ENCODE data around the gene RPS14.

Gene RPS14

GRCh38 chr5:150412319-150413175 is 37.0 kb downstream of the RPS14 start, which contains the start of gene CD74:
TSS of gene CD74 (minus strand) at chr5:150412910. CDS start at chr5:150412749, 161 bp downstream.
- FAIRE-seq = no peak

DNA sequence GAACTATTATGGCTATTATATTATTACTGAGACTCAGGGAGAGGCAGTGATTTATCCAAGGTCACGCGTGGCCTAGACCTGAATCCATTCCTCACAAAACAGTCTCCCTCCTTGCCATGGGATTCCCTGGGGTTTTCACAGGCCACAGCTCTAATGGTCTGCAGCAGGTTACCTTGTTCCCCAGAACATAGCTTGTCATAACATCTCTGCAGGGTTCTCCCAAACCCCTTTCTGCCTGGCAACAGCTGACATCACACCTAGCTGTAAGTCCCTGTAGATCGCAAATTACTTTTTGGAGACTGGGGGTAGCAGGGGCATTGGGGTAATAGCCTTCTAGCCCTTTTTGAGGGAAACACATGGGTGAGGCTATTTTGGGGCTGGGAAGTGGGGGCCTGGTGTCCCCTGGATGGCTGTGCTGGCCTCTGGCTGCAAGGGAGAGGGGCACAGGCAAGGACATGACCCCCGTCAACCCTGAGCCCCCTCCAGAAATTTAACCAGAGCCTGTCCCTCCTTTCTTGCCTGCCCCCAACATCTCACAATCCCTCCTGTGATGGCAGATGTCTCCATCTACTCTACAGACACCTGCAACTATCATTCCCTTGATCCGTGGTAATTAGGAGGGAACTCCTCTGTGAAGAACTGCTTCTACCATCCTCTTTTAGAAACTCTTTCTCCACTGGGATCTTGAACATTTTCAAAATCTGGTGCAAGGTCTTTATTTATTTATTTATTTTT is 38.1 kb downstream of the RPS14 start:
- no peak for FAIRE-seq

- peak; percentile 65 for FAIRE-seq
Measured at GRCh38 chr5:150410524-150411244, 38.9 kb downstream of the RPS14 start.

DNA sequence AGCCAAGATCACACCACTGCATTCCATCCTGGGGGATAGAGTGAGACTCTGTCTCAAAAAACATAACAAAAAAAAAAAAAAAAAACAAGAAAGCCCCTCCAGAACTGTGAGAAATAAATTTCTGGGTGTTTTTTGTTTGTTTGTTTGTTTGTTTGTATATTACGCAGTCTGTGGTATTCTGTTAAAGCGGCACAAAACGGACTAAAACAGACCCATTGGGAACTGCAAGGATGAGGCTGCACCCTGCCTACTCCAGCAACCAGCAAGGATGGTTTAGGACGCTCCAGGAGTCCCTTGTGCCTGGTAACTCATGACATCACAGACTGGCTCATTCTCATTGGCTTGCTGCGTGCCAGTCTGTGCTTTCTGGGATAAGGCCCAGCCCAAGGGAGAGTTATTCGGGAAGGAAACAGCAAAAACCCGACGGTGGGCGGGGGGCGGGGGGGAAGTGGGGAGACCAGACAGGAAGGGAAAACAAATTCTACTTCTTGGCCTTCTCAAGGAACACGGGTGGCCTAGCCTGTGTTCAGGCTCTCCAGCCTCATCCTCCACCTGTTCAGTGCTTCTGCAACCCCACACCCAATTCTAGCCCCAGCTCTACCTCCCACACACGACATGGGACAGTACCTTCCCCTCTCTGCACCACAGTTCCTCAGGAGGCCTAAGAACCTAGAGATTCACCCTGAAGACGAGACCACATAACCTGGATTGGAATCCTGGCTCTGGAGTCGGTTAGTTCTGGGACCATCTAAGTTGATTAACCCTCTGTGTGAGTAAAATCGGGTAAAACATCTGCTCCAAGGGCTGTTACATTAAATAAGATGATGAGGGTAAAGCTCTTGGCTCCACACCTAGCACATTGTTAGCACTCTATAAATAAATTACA is 39.7 kb downstream of the RPS14 start:
- peak; percentile 82 for FAIRE-seq

- FAIRE-seq = no peak
Measured at GRCh38 chr5:150408231-150408943, 41.2 kb downstream of the RPS14 start.

DNA sequence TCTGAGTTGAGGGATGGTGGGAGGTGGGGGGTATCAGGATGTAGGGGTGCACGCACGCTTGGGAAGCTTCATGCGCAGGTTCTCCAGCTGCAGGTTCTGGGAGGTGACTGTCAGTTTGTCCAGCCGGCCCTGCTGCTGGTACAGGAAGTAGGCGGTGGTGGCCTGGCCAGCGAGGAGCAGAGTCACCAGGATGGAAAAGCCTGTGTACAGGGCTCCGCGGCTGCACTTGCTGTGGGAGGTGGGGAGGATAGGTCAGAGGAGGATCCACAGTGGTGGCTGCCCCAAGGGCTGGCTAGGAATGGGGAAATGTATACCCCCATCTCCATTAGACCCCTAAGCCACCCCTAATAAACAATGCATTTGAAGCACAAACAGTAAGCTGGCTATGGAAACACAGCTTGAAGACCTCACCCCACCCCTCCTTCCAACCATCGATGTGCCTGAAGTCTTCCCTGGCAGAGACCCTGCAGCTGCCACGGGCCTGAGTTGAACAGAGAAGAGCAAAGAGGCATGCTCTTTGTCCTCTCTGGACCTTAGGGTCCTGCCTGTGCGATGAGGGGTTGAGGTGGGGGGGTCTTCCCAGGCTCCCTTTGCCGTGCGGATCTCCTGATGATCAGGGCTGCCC is 42.3 kb downstream of the RPS14 start:
- no peak for FAIRE-seq

DNA sequence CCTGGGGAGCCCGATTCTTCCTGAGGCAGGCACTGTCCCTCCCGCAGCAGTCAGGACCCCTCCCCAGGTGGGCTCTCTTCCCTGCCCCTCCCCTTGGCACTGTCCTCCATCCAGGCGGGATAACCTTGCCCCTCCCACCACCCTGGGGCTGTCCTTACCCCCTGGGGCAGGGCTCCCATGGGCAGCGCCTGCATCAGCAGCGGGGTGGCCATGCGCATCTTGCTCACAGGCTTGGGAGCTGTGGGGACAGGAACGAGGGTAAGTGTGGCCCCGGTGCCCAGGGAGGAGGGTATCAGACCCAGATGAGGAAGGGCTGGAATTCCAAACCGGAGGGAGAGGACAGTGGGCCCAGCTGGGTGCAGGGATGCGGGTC is 42.8 kb downstream of the RPS14 start:
- FAIRE-seq = no peak

DNA sequence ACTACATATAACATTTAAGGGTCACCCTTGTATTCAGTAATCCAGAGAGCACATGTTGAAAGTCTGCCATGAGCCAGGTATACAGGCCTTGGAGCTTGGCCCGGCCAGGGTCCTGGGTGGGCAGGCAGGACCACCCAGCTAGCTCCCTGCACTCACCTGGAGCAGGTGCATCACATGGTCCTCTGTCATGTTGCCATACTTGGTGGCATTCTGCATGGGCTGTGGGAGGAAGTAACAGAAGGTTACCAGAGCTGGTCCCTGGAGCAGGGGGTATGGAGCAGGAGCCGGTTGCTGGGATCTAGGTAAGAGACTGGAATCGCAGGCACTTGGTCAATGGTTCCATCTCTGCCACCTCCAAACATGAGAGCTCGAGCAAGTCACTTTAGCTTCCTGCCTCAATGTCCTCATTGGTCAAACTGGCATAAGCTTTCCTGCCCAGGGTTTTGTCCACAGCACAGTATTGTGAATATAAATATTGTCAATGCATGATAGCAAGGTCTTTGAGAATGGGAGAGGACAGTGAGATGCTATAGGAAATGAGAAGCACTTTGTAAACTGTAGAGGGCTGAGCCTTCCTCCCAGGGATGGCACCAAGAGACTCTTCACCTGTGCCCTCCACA is 43.3 kb downstream of the RPS14 start:
- FAIRE-seq = no peak

GRCh38 chr5:150404941-150405816 is 44.4 kb downstream of the RPS14 start:
- FAIRE-seq = no peak

DNA sequence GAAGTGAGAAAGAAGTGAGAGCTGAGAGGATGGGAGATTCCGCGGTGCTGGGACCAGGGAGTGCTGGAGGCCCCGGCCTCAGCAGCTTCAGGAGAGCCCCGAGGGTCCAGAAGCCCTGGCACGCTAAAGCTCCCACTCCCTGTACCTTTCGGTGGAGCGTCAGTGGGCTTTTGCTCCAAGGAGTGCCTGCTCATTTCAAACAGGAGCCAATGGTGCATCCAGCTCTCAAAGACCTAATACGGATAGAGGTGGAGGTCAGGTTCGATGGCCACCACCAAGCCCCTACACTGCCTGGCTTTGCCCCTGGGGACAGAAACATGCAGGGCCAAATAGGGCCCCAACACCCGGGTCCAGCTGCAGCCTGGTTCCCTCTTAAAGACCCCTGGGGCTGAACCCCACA is 45.0 kb downstream of the RPS14 start:
- FAIRE-seq = no peak

- FAIRE-seq = no peak
Measured at GRCh38 chr5:150404121-150404520, 45.4 kb downstream of the RPS14 start.

DNA sequence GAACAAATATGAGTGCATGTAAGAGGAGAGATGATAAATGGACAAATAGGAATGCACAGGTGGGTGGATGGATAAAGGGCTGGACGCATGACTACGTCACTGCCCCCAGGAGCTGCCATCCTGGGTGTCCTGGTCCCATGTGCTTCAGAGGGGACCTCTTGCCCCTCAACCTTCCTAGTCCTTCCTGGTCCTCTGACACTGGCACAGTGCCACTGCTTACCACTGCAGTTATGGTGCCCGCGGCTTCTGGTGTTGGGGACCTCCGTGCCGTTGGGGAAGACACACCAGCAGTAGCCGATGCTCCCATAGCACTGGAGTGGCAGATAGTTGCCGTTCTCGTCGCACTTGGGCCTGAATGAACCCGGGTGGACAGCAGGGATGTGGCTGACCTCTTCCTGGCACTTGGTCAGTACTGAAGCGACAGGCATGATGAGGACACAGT is 46.6 kb downstream of the RPS14 start:
- FAIRE-seq = no peak

- no peak for FAIRE-seq
Measured at GRCh38 chr5:150402229-150402773, 47.2 kb downstream of the RPS14 start.

GRCh38 chr5:150401376-150402228 is 47.9 kb downstream of the RPS14 start:
- no peak for FAIRE-seq

GRCh38 chr5:150401076-150401375 is 48.5 kb downstream of the RPS14 start:
- no peak for FAIRE-seq

- no peak for FAIRE-seq
Measured at GRCh38 chr5:150400316-150401075, 49.0 kb downstream of the RPS14 start.

- no peak for FAIRE-seq
Measured at GRCh38 chr5:150399524-150400211, 49.9 kb downstream of the RPS14 start.

Data from A204.1 (cell line).